GM11168 (cell line): ENCODE measurements around the gene ZNF32.
"Not testable (repeated sequence)": the region's sequence is repeated elsewhere in the genome, so short reads cannot be mapped to it uniquely, and the experiment has no call there.

Experiments used
- in situ Hi-C: fragments of 300-500 bp; cut with MboI; formaldehyde crosslinking; loops from one replicate; pipeline ENCODE4 v1.12.0; 2022; ENCODE audit warnings: low sequenced_read_pairs; ENCODE audit not compliant: unreplicated experiment

Gene ZNF32

GRCh38 chr10:43653746-43654145, 5.1 kb upstream of the ZNF32 start:
- in situ Hi-C loops, result no loop called here

DNA sequence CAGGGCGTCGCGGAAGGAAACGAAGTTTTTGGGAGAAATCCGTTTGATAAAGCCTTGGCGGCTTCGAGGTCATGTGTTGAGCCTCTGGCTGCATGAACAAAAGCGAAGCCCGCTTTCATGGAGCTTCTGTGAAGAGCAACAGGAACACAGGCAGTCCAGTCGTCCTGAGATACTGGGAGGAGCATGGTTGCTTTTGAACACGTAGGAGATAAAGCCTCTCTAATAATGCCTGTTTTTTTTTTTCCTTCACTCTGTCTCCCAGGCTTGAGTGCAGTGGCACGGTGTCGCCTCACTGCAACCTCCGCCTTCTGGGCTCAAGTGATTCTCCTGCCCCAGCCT, 473 bp upstream of the ZNF32 start:
- in situ Hi-C loops, result no loop called here

DNA sequence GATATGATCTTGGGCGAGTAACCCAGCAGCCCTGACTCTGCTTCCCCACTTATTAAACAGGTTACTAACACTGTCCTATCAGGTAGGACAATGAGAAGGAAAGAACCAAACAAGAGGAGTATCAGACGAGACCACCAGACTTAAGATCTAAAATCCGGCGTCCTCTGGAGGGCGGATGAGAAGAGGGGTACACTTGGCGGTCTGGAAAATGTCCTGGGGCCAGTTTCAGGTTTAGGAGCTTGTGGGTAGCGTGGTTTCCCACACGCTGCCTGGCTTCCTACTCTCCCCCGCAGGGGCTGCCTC, 635 bp downstream of the ZNF32 start:
- in situ Hi-C loops, result no loop called here

DNA sequence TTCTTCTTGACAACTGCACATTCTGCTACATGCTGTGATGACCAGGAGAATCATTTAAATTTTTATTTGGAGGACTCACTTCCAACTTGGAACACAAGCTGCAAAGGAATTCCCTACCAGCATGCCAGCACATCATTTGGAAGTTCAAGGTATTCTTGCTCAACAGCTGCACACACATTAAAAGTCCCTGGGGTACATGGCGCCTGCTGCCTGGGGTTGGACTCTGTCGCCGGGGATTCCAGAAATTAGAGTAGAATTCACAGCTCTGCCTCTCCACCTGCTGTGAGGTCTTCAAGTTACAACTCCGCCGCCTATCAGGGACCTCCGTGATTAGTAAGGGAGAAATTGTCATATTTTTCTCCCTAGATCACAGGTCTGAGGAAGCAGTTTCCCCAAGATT, 1.1 kb downstream of the ZNF32 start:
- in situ Hi-C loops, result no loop called here

GRCh38 chr10:43645866-43646265, 2.8 kb downstream of the ZNF32 start:
- in situ Hi-C loops, result no loop called here

DNA sequence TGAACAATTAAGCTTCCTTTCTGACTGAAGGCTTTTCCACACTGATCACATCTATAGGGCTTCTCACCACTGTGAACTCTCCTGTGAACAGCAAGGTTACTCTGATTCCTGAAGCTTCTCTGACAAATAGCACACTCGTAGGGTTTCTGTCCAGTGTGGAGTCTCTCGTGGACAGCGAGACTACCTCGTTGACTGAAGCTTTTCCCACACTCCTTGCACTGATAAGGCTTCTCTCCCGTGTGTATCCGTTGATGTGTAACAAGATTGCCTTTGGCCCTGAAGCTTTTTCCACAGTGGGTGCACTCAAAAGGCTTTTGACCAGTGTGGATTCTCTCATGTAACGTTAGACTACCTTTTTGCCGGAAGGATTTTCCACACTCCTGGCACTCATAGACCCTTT, 4.4 kb downstream of the ZNF32 start:
- in situ Hi-C loops, result no loop called here

GRCh38 chr10:43640603-43641002, 8.1 kb downstream of the ZNF32 start:
- in situ Hi-C loops, result no loop called here

DNA sequence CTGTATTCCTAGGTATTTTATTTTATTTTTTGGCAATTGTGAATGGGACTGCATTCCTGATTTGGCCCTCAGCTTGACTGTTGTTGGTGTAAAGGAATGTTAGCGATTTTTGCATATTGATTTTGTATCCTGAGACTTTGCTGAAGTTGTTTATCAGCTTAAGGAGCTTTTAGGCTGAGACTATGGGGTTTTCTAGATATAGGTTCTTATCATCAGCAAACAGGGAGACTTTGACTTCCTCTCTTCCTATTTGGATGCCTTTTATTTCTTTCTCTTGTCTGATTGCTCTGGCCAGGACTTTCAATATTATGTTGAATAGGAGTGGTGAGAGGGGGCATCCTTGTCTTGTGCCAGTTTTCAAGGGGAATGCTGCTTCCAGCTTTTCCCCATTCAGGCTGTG, 12.9 kb downstream of the ZNF32 start:
- in situ Hi-C loops, result not testable (repeated sequence)

GRCh38 chr10:43628956-43629355, 19.7 kb downstream of the ZNF32 start:
- in situ Hi-C loops, result no loop called here

DNA sequence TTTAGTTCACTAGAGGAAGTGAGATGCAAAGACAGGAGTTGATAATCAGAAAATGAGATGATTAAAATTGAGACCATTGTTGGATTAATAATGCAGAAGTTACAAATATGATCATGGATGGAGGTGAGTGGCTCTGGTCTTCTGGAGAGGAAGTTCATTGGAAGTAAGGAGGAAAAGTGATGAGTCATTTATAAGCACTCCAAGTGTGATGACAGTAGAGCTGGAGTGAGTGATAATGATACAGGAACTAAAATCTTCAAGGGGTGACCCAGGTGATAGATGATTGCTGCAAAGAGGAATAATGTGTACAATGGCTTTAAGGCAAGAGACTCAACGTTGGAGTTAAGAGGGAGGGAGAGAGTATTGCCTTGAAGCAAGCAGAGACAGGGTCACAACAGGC, 20.7 kb downstream of the ZNF32 start:
- in situ Hi-C loops, result no loop called here

DNA sequence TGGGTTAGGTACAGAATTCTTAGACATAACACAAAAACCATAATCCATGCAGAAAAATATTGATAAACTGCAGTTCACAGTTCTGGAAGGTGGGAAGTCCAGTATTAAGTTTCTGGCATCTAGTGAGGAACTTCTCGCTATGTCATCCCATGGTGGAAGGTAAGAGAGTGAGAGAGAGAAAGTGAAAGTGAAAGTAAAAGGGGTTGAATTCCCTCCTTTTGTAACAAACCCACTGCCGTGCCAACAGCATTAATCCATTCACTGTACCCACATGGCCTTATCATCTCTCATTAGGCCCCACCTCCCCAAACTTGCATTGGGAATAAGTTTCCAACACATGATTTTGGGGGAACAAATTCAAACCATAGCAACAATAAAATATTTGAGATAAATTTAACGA, 25.3 kb downstream of the ZNF32 start:
- in situ Hi-C loops, result no loop called here

DNA sequence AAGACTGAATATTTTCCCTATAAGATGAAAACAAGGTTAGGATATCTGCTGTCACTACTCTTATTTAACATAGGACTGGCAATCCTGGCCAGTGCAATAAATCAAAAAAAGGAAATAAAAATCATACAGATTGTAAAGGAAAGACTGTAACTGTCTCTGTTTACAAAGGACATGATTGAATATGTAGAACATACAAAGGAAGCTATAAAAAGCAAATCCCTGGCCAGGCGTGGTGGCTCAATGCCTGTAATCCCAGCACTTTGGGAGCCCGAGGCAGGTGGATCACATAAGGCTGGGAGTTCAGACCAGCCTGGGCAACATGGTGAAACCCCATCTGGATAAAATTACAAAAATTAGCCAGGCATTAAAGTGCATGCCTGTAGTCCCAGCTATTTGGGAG, 26.6 kb downstream of the ZNF32 start:
- in situ Hi-C loops, result no loop called here

DNA sequence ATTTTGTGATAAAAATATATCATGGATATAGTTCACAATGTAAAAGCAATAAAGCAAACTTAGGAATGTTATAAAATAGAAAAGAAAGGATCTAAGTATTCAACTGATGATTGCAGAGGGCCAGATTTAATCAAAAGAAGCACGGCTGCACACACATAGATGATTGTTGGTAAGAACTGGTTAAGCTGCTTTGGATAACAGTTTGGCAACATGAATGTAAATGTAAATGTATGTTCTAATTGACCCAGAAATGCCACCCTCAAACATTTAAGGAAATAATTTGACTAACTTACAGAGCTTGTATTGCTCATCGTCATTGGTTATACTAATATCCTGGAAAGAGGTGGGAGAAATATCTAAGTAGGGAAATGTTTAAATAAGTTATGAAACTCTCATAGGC, 29.3 kb downstream of the ZNF32 start:
- in situ Hi-C loops, result no loop called here

GRCh38 chr10:43616697-43617370, 31.8 kb downstream of the ZNF32 start:
- in situ Hi-C loops, result no loop called here

DNA sequence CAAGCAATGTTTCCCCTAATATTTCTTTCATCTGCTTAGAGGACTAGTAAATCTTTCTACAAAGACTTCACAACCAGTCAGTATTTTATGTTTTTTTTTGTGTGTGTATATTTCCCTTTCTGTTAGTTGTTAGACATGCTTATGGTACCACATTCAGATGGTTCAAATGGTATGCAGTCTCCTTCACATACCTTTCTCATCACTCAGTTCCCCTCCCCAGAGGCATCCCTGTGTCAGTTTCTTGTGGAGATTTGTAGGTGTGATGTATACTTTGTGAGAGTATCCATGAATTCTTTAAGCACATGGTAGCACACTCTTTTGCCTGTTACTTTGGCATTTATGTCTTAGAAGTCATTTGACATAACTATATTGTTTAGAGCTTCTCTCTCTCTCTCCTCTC, 38.0 kb downstream of the ZNF32 start:
- in situ Hi-C loops, result no loop called here

GRCh38 chr10:43607199-43607573, 41.5 kb downstream of the ZNF32 start:
- in situ Hi-C loops, result no loop called here

- in situ Hi-C loops, result no loop called here
Observed at GRCh38 chr10:43606323-43607198, 42.1 kb downstream of the ZNF32 start, which contains the start of gene ZNF485. Gene ZNF485 (plus strand): TSS chr10:43606438. CDS start chr10:43607051, 613 bp downstream.

DNA sequence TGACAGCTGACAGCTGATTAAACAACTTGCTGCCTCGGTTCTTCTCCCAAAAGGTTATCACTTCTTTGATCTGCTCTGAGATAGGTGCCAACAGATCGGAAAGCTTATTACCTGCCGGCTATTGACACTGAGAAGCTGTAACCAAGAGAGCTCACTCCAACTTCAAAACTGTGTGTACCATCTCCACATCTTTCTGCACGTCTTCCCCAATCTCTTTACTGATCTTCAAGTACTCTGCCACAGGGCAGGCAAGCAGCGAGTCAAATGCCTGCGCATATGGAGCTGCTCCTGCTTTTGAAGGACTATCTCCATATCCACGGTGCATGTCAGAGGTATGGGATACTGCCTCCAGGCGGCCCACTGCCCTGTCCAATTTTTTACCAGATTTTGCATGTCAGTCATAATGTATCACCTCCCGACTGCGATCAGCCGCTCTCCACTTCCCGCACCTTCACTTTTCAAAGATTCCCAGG, 42.8 kb downstream of the ZNF32 start:
- in situ Hi-C loops, result no loop called here

DNA sequence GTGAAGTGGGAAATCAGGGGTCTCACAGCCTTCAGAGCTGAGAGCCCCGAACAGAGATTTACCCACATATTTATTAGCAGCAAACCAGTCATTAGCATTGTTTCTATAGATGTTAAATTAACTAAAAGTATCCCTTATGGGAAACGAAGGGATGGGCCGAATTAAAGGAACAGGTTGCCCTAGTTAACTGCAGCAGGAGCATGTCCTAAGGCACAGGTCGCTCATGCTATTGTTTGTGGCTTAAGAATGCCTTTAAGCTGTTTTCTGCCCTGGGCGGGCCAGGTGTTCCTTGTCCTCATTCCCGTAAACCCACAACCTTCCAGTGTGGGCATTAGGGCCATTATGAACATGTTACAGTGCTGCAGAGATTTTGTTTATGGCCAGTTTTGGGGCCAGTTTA, 47.1 kb downstream of the ZNF32 start:
- in situ Hi-C loops, result not testable (repeated sequence)

GRCh38 chr10:43599333-43599732, 49.3 kb downstream of the ZNF32 start:
- in situ Hi-C loops, result no loop called here

DNA sequence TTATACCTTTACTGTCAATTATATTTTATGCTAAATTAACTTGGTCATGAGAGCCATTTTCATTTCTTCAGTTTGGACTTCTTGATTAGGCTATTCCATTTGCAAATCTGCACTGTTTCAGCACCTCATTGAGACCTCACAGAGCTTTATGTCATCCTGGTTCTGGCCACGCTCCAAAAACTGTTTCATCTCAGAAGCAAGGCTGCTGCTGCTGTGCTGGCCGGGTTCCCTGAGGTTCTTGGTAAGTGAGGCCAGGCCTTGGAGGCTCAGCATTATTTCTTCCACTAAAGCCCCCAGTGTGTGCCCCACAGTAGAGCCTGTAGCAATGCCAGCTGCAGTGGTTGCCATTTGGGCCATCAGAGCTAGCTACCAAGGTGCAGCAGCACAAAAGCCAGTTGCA, 50.2 kb downstream of the ZNF32 start:
- in situ Hi-C loops, result no loop called here

GRCh38 chr10:43596546-43596945, 52.1 kb downstream of the ZNF32 start:
- in situ Hi-C loops, result no loop called here
